ENCODE data around the gene ICAM3.

The ICAM3 gene

DNA sequence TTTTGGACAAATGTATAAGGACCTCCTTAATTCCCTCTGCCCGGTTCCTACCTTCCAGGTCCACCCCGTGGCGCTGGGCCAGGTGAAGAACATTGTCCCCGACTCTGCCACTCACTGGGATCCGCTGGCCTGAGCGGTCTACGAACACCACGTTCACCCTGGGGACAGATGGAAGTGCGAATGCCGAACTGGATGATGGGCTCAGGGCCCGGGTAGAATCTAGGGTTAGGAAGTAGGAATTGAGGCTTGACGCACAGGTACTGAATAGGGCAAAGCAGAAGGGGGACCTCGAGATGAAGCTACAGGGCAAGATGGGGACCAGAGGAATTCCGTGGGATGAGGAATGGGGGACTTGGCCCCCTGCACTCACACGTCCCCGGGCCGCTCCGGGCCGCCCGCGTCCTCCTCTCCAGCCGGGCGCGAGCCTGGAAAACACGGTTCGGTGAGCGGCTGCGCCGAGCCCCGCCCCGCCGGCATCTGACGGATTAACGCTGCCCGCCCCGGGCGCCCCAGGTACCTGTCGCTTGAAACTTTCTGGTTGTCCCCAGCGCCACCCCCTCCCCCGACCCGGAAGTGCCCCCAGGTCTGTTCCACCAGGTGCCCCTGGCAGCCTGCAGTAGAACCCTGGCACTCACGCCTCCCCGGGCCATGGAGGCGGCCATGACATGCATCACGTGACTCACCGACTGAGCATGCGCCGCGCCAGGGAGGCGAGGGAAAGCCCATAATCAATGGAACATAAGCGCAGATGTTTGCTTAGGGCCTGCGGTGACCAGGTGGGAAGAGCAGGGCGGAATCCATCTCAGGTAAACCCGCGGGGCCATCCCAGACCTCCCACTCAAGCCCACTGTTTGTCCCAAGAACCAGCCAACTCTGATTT, 23.8 kb downstream of the ICAM3 start, which contains the start of gene FDX2:
FDX2 (minus strand) TSS at position 681 of the 880 bp plus-strand sequence; CDS start at position 662, 19 bp downstream.
- TF ChIP-seq, protein P1, sequence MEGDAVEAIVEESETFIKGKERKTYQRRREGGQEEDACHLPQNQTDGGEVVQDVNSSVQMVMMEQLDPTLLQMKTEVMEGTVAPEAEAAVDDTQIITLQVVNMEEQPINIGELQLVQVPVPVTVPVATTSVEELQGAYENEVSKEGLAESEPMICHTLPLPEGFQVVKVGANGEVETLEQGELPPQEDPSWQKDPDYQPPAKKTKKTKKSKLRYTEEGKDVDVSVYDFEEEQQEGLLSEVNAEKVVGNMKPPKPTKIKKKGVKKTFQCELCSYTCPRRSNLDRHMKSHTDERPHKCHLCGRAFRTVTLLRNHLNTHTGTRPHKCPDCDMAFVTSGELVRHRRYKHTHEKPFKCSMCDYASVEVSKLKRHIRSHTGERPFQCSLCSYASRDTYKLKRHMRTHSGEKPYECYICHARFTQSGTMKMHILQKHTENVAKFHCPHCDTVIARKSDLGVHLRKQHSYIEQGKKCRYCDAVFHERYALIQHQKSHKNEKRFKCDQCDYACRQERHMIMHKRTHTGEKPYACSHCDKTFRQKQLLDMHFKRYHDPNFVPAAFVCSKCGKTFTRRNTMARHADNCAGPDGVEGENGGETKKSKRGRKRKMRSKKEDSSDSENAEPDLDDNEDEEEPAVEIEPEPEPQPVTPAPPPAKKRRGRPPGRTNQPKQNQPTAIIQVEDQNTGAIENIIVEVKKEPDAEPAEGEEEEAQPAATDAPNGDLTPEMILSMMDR (conservative IDR thresholded peaks at IDR 0.05; ENCODE audit: low read depth, low read length), result no peak
- Histone ChIP-seq H3K4me3 (IDR thresholded peaks at IDR 0.05; ENCODE audit: insufficient read depth, low read depth, low read length) (peak within 1 kb of the TSS; percentile 68), H3K36me3 (ENCODE audit: insufficient read depth) (no peaks in the 10 kb centered on the region), H3K4me1 (ENCODE audit: low read depth, poor library complexity, severe bottlenecking) (peaks cover 16% of the 10 kb centered on the region), H3K9ac (peak within 1 kb of the TSS; percentile 59), H3K27me3 (ENCODE audit: insufficient read depth, low read depth) (no peaks in the 10 kb centered on the region), H3K27ac (peak within 1 kb of the TSS; percentile 22; the same call in 1 of the 2 replicates), H3K4me2 (peak within 1 kb of the TSS; percentile 82), H4K20me1 (ENCODE audit: insufficient read depth) (no peaks in the 10 kb centered on the region), H2AFZ (ENCODE audit: low read depth) (peak within 1 kb of the TSS; percentile 70), H3K79me2 (ENCODE audit: insufficient read depth, low read depth) (no peaks in the 10 kb centered on the region; the same call in 1 of the 2 replicates)

DNA sequence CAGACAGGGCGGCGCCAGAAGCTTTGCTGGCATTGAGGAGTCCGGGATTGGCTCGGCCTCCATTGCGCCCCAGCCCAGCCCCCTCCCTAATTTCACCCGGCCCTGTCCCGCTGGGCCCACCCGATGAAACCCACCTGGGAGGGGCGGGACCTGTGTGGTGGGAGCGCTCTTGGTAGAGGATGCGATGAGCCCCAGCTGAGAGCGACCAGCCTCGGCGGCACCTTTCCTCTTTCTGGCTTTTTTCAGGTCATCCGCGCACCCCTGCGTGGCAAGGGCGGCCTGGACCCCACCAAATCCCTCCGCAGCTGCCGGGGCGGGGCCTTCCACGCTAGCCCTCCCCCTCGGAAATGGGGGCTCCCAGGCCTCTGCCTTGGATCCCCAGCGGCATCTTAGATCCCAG, 30.0 kb downstream of the ICAM3 start, which contains the start of gene ZGLP1:
ZGLP1 (minus strand) TSS at position 393 of the 400 bp plus-strand sequence.
- TF ChIP-seq, protein P1 (conservative IDR thresholded peaks at IDR 0.05; ENCODE audit: low read depth, low read length), result no peak
- Histone ChIP-seq H3K4me1 (ENCODE audit: low read depth, poor library complexity, severe bottlenecking) (peaks cover under 1% of the 10 kb centered on the region), H3K4me3 (IDR thresholded peaks at IDR 0.05; ENCODE audit: insufficient read depth, low read depth, low read length) (no peak within 1 kb of the TSS), H3K27ac (no peak within 1 kb of the TSS), H4K20me1 (ENCODE audit: insufficient read depth) (no peaks in the 10 kb centered on the region), H3K9ac (no peak within 1 kb of the TSS), H2AFZ (ENCODE audit: low read depth) (no peak within 1 kb of the TSS), H3K27me3 (ENCODE audit: insufficient read depth, low read depth) (no peaks in the 10 kb centered on the region), H3K36me3 (ENCODE audit: insufficient read depth) (no peaks in the 10 kb centered on the region), H3K79me2 (ENCODE audit: insufficient read depth, low read depth) (no peaks in the 10 kb centered on the region), H3K4me2 (no peak within 1 kb of the TSS)

DNA sequence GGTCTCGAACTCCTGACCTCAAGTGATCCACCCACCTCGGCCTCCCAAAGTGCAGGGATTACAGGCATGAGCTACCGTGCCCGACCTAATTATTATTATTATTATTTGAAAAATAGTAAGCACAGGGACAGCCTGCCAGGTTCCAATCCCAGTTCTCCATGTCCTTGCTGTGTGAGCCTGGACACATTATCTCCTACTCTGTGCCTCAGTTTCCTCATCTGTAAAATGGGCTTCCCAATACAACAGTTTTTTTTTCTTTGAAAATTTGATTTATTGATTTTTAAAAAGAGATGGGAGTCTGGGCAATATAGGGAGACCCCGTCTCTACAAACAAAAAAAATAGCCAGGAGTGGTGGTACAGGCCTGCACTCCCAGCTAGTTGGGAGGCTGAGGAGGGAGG, 33.1 kb downstream of the ICAM3 start:
- Histone ChIP-seq H3K79me2 (ENCODE audit: insufficient read depth, low read depth) (no peaks in the 10 kb centered on the region), H3K4me3 (IDR thresholded peaks at IDR 0.05; ENCODE audit: insufficient read depth, low read depth, low read length) (no peak overlapping the region), H3K36me3 (ENCODE audit: insufficient read depth) (no peaks in the 10 kb centered on the region), H2AFZ (ENCODE audit: low read depth) (no peak overlapping the region), H3K27me3 (ENCODE audit: insufficient read depth, low read depth) (peaks cover 4% of the 10 kb centered on the region; the same call in 1 of the 2 replicates), H3K9ac (no peak overlapping the region), H3K27ac (no peak overlapping the region), H3K4me2 (no peak overlapping the region), H3K4me1 (ENCODE audit: low read depth, poor library complexity, severe bottlenecking) (no peaks in the 10 kb centered on the region), H4K20me1 (ENCODE audit: insufficient read depth) (no peaks in the 10 kb centered on the region)
- TF ChIP-seq, protein P1 (conservative IDR thresholded peaks at IDR 0.05; ENCODE audit: low read depth, low read length), result no peak

DNA sequence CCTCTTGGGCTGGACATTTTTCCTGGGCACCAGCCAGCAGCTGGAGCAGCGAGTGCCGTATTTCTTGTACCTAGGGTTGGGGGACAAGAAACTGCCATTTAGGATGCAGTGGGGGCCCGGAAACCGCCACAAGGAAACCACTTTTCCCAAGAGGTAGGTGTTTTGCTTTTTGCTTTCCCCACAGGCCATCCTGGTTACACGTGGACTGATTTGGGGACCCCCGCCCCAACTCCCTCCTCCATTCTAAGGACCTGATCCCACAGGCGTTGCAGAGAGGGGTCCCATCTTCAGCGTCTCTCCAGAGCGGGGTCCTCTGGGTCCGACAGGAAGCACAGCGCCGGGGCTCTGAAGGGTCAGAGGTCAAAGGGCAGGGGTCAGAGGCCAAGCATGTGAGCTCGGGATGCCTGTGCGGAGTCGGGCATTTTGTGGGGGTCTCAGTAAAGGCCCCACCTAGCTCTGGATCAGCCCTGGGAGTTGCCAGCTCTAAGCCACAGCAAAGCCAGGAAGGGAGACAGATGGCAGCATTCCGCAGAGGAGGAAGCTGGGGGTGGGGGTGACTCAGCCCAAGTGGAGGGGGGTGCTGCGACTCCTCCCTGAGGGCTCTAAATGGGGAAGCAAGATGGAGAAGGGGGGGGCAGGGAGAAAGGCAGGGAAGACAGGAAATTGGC, 34.2 kb downstream of the ICAM3 start:
- Histone ChIP-seq H4K20me1 (ENCODE audit: insufficient read depth) (no peaks in the 10 kb centered on the region), H3K36me3 (ENCODE audit: insufficient read depth) (no peaks in the 10 kb centered on the region), H3K4me1 (ENCODE audit: low read depth, poor library complexity, severe bottlenecking) (no peaks in the 10 kb centered on the region), H3K27me3 (ENCODE audit: insufficient read depth, low read depth) (peaks cover 4% of the 10 kb centered on the region; the same call in 1 of the 2 replicates), H3K4me2 (no peak overlapping the region), H3K27ac (no peak overlapping the region), H3K4me3 (IDR thresholded peaks at IDR 0.05; ENCODE audit: insufficient read depth, low read depth, low read length) (no peak overlapping the region), H3K9ac (no peak overlapping the region), H3K79me2 (ENCODE audit: insufficient read depth, low read depth) (no peaks in the 10 kb centered on the region), H2AFZ (ENCODE audit: low read depth) (no peak overlapping the region)
- TF ChIP-seq, protein P1 (conservative IDR thresholded peaks at IDR 0.05; ENCODE audit: low read depth, low read length), result no peak
